Measurements from ENCODE around the gene ZNF268. TPM values are rescaled to one million over a fixed set of nuclear protein-coding genes. Genes with fewer than 3 reads are reported as not detected.

Gene ZNF268
- total RNA-seq = 26.9 TPM

DNA sequence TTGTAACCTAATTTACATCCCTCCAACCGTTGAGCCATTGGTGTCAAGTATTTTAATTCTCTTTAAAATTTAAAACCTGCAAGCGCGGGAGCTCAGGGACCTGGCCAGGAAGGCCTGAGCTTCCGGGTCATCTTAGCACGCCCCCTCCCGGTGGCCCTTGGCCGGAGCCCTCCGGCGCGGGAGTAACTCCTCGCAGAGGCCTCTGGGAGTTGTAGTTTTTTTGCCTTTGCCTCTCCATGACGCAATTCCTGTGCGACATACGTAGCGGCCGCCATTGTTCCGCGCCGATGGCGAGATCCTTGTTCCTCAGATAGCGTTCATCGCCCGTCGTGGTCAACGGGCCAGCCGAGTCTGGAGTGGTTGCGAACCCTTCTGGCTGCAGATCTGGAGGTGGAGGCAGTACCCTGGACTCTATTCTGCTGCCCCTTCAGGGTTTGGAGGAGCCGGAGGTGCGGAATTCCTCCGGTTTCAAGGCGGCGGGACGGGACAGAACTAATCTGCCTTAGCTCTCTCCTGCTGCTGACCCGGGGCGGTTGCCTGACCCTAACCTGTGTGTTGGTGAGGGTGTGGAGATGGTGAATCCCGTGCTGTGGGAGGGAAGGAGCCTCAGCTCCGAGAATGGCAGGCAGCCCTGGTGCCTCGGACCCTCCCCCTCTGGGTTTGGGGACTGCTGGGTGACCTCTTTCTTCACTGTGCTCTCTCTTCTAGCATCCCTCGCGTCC is at the start of gene ZNF268:
ZNF268 (plus strand) TSS at position 258 of the 722 bp plus-strand sequence. CDS start 503 bp downstream, outside the sequence.
- DNase-seq = peak; percentile 95

DNA sequence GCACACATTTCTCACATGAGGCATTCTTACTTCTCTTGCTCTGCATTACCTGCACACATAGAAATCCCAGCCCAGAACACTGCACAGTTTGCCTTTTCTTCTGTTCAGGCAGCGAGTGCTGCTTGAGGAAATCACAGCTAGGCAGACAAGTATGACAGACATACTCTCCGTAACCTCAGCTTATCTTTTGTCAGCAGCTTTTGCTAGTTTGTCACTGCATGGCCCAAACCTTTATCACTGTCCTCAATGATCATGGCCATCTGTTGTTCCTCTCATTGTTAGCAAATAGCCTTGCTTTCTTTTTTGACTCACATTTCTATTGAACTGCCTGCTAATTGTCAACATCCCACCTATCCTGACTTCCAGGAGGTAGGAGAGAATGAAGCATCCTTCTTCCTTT is 45.5 kb upstream of the ZNF268 start:
- DNase-seq = no peak

DNA sequence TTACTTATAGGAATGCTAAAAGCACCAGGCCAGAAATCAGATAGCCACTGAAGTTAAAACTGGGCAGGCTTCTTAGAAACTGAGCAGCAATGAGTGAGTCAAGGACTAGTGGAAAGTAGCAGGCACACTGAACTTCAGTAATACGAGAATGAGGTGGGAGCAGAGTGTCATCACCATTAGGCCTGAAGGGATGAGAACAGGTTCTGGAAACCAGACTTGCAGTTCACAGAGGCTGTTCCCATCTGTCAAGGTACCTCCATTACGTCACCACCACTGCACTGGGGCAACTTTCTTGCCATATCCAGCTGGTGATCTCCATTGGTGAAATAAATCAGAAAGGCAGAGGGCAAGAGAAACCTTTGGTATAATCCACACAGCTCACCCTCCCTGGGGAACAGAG is 35.3 kb upstream of the ZNF268 start:
- DNase-seq = no peak

DNA sequence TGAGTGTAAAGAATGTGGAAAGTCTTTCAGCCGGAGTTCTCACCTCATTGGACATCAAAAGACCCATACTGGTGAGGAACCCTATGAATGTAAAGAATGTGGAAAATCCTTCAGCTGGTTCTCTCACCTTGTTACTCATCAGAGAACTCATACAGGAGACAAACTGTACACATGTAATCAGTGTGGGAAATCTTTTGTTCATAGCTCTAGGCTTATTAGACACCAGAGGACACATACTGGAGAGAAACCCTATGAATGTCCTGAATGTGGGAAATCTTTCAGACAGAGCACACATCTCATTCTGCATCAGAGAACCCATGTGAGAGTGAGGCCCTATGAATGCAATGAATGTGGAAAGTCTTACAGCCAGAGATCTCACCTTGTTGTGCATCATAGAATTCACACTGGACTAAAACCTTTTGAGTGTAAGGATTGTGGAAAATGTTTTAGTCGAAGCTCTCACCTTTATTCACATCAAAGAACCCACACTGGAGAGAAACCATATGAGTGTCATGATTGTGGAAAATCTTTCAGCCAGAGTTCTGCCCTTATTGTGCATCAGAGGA is 25.1 kb upstream of the ZNF268 start:
- DNase-seq = no peak

DNA sequence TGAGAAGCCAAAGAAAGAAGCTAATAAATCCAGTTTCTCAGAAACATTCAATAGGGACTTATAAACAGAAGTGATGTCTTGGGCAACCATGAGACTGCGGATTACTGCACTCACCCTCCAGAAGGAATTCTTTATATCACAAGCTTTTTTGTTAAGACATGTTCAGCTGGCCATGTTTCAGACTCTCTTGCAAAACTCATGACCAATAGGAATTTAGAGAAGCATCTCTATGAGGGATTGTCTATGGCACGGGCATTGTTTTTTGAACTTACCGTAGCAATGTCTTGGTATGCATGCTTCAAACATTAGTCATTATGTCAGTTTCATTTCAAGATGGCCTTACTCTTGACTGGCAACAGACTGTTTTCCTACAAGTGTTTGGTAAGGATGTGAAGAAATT is 15.5 kb upstream of the ZNF268 start:
- DNase-seq = no peak

DNA sequence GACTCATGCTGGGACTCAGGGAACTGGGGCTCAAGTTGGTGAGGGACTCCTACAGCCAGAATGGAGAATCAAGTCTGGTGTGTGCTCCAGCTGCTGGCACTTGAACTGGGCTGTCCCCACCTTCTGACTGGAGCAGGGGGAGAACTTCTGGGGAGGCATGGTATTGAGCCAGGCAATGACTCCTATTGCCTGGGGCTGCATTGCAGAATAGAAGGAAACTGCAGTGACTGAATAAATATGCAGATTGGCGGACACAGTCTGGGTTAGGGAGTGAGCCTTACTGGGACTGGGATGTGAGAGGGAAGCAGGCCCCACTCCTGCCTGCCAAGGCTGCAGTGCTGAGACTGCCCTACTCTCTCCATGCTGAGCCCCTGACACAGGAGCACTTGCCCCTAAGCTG is 8.8 kb upstream of the ZNF268 start:
- no peak for DNase-seq

DNA sequence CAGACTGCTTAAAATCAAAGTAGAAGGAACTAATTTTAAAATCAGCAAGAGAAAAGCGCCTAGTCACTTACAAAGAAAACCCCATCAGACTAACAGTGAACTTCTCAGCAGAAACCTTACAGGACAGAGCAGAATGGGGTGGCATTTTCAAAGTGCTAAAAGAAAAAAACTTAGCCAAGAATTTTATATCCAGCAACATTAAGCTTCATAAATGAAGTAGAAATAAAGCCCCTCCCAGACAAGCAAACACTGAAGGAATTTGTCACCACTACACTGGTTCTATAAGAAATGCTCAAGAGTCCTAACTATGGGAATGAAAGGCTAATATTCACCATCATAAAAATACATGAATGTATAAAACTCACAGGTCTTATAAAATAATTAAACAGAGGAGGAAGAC is 6.4 kb upstream of the ZNF268 start:
- no peak for DNase-seq

DNA sequence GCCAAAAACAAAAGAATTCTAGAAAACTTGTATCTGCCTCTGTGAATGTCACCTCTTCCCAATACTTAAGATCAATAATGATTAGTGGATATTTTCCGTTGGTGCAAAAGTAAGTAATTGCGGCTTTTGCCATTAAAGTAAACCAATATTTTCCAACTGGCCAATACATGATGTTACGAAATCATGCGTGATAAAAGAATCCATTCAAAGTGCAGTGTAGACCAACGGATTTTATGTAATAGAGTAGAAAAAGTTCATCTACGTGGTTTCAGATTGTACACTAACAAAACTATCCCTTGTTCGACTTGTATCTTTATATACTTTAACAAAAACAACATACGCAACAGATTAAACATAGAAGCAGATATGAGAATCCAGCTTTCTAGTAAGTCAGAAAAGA is 626 bp upstream of the ZNF268 start:
- no peak for DNase-seq

DNA sequence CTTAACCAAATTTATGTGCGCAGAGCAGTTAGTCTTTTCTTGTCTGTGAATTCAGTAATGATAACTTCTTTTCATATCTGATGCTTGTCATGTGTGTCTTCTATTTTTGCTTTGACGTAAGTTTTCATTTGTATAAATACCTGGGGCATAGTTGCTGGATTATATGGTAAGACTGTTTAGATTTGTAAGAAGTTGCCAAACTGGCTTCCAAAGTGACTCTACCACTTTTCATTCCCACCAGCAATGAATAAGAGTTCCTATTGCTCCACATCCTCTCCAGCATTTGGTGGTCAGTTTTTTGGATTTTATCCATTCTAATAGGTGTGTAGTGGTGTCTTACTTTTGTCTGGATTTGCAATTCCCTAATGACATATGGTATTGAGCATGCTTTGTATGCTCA is 8.9 kb downstream of the ZNF268 start:
- DNase-seq = no peak

DNA sequence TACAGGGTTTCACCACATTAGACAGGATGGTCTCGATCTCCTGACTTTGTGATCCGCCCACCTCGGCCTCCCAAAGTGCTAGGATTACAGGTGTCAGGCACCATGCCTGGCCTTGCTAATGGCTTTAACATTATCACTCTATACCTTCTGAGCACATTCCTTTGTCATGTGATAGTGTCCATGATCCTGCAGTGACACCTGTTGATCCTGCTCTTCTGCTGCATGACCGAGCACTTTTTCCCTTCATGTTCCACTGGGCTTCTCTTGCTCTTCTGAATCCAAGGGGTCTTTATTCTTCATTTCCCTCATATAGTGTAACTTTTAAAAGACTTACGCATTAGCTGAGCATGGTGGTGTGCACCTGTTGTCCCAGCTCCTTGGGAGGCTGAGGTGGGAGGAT is 11.6 kb downstream of the ZNF268 start:
- no peak for DNase-seq

DNA sequence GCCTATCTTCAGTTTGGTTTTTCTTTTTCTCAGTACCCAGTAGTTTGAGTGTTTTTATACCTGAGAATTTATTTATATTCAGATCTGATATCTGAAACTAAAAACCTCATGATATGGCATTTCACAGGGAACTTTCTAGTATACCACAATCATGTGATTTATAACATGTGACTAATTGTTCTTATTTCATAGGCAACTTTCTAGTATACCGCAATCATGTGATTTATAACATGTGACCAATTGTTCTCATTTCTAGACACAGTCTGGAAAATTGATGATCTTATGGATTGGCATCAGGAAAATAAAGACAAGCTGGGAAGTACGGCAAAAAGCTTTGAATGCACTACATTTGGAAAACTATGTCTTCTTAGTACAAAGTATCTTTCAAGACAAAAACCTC is 20.6 kb downstream of the ZNF268 start:
- DNase-seq = no peak

DNA sequence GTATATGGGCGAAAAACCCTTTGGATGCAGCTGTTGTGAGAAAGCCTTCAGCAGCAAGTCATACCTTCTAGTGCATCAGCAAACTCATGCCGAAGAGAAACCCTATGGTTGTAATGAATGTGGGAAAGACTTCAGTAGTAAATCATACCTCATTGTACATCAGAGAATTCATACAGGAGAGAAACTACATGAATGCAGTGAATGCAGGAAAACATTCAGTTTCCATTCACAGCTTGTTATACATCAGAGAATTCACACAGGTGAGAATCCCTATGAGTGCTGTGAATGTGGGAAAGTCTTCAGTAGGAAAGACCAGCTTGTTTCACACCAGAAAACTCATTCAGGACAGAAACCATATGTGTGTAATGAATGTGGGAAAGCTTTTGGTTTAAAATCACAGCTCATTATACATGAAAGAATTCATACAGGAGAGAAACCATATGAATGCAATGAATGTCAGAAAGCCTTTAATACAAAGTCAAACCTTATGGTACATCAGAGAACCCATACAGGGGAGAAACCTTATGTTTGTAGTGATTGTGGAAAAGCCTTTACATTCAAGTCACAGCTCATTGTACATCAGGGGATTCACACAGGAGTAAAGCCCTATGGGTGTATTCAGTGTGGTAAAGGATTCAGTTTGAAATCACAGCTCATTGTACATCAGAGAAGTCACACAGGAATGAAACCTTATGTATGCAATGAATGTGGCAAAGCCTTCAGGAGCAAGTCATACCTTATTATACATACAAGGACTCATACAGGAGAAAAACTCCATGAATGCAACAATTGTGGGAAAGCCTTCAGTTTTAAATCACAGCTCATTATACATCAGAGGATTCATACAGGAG is 21.4 kb downstream of the ZNF268 start:
- no peak for DNase-seq

DNA sequence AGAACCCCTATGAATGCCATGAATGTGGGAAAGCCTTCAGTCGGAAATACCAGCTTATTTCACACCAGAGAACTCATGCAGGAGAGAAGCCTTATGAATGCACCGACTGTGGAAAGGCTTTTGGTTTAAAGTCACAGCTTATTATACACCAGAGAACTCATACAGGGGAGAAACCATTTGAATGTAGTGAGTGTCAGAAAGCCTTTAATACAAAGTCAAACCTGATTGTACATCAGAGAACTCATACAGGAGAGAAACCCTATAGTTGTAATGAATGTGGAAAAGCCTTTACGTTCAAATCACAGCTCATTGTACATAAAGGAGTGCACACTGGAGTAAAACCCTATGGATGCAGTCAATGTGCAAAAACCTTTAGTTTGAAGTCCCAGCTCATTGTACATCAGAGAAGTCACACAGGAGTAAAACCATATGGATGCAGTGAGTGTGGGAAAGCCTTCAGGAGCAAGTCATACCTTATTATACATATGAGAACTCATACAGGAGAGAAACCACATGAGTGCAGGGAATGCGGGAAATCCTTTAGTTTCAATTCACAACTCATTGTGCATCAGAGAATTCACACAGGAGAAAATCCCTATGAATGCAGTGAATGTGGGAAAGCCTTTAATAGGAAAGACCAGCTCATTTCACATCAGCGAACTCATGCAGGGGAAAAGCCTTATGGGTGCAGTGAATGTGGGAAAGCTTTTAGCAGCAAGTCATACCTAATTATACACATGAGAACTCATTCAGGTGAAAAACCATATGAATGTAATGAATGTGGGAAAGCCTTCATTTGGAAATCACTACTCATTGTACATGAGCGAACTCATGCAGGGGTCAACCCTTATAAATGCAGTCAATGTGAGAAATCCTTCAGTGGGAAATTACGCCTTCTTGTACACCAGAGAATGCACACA is 22.3 kb downstream of the ZNF268 start:
- no peak for DNase-seq

DNA sequence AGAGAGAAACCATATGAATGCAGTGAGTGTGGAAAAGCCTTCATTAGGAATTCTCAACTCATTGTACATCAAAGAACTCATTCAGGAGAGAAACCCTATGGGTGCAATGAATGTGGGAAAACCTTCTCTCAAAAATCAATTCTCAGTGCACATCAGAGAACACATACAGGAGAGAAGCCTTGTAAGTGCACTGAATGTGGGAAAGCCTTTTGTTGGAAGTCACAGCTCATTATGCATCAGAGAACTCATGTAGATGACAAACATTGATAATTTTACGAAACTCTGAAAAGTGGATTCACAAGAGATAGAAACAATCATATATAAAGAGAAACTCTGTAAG is 22.9 kb downstream of the ZNF268 start:
- no peak for DNase-seq

DNA sequence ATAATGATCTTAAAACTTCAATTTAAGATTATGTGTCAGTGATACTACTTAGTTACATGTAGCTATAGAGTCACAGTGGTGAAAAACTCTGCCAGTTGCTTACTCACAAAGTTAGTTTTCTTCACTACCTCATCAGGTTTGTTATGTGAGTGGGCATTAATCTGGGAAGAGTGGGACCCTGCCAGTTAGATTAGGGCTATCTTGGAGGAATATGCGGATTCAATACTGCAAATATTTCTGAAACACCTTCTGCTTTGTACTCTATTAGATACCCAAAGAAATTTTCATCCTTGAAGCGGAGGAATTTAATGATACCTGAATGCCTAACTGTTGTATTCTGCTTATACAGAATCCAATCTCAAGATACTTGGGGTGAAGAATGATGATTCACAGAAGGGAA is 25.1 kb downstream of the ZNF268 start:
- no peak for DNase-seq

DNA sequence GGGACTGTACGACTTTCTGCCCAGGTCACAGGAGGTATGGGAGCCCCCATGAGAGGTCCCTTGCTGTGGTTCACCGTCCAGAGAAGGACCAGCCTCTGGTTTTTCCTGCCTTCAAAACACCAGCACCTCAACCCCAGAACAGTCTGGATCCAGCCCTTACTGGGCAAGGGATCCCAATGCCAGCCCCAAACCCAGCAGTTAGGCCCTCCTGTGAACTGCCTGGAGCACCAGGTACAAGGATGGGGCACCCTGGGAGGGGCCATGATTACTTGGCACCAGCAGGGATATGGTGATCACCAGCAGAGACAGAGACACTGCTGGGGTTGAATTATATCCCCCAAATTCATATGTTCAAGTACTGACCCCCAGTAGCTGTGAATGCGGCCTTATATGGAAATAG is 34.4 kb downstream of the ZNF268 start:
- DNase-seq = no peak

DNA sequence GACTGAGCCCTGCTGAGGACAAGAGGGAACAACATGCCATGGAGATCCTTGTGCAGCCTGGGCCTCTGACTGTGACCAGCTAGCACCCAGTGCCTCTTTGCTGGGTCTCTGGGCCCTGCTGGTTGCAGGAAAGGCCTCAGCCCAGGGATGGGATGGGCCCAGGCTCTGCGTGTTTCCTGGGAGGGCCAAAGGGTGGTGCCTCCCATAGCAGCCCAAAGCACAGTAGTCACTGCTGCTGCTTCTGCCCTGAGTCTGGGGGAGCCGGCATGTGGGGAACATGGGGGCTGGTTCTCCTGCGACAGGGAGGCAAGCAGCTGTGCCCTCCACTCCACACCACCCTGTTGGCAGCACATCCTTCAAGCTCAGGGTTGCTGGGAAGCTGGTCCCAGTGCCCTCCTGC is 35.9 kb downstream of the ZNF268 start:
- no peak for DNase-seq

DNA sequence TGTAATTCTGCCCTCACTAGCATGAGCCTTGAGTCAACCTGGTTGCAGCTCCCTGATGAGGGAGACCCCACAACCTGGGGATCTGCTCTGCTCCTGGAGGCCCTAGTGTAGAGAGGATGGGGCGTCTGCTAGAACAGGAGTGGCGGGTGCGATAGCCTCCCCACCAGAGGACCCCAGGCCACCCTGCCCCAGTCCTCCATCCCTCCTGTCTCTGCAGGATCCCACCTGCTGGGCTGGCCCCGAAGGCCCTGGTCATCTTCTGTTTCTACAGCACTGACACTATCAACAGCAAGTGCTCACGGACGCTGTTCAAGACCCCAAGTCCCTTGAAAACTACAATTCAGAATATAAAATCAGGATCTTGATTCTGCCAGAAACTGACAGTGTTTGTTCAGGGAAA is 39.2 kb downstream of the ZNF268 start:
- no peak for DNase-seq

DNA sequence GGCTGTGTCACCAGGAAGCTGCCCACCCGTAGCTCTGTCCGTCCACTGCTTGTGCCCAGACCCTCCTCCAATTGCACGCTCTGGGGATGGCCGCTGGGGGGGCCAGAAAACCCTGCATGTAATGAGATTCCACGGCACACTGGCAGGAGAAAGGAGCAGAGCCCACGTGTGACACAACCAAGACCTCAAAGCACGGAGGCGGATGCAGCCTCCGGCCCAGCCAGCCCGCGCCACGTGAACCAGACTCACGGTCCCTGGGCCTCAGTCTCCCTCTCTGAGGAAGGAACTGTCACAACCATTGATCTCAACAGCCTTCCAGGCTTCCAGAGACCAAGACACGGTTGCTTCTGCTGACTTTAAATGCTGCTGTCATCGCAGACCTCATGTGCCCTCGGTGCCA is 39.9 kb downstream of the ZNF268 start:
- no peak for DNase-seq

DNA sequence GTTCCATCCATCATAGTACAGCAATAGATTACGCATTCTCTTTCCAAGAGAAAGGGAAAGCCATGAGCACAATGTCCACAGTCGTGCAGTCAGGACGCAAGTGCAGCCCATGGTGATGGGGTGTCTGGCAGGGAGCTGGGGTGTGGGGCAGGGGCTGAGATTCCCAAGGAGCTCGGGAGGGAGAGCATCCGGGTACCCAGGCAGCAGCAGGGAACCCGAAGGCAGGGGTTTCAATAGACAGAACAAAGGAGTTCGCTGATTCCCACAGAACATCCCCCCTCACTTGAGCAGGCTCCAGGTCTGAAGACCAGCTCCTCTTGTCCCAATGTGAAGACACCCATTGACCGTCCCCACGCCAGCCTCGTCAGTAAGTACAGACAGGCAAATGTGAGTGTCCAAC is 40.9 kb downstream of the ZNF268 start:
- no peak for DNase-seq

DNA sequence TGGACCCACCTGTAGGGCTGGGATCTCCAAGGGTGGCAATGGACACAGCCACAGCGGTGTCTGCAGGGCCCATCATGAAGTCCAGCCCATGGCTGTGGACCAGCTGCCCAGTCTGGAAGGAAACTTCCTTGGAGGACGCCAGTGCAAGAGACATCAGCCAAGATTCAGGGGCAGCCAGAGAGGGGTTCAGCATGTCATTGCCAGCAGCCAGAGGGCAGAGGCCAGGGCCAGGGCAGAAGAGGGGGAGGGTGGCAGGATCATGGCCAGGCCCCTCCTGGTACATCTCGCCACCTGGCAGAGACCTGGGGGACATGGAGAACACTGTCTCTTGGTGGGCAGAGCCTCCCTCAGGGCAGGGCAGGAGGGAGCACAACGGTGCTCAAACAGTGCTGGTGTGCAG is 44.2 kb downstream of the ZNF268 start:
- no peak for DNase-seq

DNA sequence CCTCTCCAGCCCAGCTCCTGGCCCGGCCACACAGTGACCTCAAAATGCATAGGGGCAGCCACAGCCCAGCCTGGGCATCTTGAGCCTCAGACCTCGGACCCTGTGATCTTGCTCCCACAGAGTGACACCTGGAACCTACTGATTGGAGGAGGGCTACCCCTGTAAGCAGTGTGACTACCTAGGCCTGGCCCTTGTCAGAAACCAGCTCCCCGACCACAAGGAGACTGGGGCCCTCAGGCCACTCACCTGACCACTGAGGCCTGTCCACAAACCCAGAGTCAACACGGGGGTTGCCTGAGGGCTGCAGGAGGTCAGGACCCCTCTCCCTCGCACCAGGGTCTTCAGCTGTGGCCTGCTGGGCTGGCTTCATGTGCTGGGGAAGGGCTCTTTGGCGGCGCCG is 45.4 kb downstream of the ZNF268 start:
- no peak for DNase-seq
